ENCODE data around the gene ANKRD52.

The ANKRD52 gene

DNA sequence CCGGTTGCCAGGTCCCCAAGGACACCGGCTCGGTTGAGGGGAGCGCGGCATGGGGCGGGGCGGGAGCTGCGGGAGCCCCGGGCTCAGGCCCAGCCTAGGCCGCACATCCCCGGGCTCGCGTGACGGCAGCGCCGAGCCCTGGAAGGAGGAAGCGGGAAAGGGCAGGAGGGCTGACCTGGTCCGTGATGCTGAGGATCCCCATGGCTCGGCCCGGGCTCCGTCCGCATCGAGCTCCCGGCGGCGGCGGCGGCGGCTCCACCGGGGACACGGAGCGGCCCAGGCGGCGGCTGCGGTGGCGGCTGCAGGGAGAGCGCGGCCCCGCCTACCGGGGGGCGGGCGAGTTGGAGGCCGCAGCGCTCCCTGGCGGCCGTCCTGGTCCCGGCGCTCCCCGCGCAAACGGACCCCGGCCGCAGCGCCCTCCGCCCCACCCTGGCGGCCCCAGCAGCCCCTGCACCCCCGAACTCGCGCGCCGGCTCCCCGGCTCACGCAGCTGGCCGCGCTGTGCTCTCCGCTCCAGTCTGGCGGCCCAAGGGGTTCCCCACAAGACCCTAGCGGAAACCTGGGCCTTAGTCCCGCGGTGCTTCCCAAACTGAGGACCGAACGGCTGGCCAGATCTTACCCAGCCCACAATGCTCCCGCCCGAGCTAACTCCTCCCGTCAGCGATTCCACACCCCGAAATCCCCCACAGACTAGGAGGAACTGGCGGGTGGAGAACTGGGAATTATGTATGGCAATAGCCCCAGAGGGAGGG, at the start of gene ANKRD52:
TSS of gene ANKRD52 (minus strand) at position 317 of the 752 bp plus-strand sequence. CDS start at position 202, 115 bp downstream.
- ATAC-seq (peak; percentile 93), DNase-seq (peak; percentile 85)
- no peaks in the 10 kb centered on the region for H3K9me3 Mint-ChIP-seq
- H3K4me1 Mint-ChIP-seq, result peaks cover 21% of the 10 kb centered on the region
- no peaks in the 10 kb centered on the region for H3K27me3 Mint-ChIP-seq
- H3K4me3 Mint-ChIP-seq, result peak within 1 kb of the TSS; percentile 88
- H3K36me3 Mint-ChIP-seq (ENCODE audit: low read depth), result peaks cover 22% of the 10 kb centered on the region
- H3K27ac Mint-ChIP-seq, result peak within 1 kb of the TSS; percentile 83

DNA sequence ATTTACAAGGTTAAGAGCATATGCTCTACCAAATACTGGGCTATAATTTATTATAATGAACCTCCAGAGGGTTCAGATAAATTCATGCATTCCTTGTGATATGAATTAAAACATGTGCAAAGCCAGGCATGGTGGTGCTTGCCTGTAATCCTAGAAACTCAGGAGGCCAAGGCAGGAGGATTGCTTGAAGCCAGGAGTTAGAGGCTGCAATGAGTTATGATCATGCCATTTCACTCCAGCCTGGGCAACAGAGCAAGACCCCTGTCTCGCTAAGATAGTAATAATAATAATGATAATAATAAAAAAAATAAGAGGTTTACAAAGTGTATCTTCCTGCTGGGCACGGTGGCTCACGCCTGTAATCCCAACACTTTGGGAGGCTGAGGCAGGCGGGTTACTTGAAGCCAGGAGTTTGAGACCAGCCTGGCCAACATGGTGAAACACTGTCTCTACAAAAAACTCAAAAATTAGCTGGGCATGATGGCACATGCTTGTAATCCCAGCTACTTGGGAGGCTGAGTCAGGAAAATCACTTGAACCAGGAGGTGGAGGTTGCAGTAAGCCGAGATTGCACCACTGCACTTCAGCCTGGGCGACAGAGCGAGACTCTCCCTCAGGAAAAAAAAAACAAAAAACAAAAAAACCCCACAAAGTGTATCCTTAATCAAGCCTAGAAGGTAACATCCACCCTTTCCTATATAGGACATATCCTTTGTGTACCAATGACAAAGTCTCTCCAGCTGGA, 49.2 kb upstream of the ANKRD52 start:
- ATAC-seq (no peak), DNase-seq (no peak)
- Mint-ChIP-seq H3K36me3 (ENCODE audit: low read depth) (peaks cover 27% of the 10 kb centered on the region), H3K4me1 (peaks cover 2% of the 10 kb centered on the region), H3K9me3 (no peaks in the 10 kb centered on the region), H3K27me3 (no peaks in the 10 kb centered on the region), H3K4me3 (no peak overlapping the region), H3K27ac (no peak overlapping the region)

DNA sequence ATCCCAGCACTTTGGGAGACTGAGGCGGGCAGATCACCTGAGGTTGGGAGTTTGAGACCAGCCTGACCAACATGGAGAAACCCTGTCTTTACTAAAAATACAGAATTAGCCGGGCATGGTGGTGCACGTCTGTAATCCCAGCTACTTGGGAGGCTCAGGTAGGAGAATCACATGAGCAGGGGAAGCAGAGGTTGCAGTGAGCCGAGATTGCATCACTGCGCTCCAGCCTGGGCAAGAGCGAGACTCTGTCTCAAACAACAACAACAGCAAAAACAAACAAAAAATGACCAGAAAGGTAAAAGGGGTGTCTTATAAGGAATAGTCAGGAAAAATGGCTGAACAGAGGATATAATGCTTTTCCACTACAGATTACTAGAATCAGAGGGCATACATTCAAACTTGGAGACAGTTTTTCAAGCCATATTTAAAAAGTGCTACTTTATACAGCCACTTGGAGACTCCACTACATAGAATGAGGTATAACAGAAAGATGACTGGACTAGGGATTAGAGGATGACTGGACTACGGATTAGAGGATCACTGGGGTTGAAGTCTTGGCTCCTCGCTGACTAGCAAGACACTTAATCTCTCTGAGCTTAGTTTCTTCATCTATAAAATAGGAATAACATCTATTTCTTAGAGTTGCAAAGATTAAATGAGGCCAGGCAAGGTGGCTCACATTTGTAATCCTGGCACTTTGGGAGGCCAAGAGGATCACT, 46.8 kb upstream of the ANKRD52 start:
- no peak overlapping the region for H3K27ac Mint-ChIP-seq
- no peak for ATAC-seq
- DNase-seq, result no peak
- H3K9me3 Mint-ChIP-seq, result no peaks in the 10 kb centered on the region
- H3K4me3 Mint-ChIP-seq, result no peak overlapping the region
- H3K36me3 Mint-ChIP-seq (ENCODE audit: low read depth), result peaks cover 21% of the 10 kb centered on the region
- H3K27me3 Mint-ChIP-seq, result no peaks in the 10 kb centered on the region
- H3K4me1 Mint-ChIP-seq, result peaks cover 17% of the 10 kb centered on the region

DNA sequence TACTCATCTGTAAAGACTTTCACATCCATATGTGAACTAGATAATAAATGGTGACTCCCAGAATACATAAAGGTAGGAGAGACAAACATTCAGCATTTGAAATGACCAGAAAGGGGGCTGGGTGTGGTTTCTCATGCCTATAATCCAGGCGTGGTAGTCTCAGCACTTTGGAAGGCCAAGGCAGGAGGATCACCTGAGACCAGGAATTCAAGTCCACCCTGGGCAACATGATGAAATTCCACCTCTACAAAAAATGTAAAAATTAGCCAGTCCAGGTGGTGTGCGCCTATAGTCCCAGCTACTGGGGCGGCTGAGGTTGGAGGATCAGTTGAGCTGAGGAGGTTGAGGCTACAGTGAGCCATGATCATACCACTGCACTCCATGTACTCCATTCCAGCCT, 46.1 kb upstream of the ANKRD52 start:
- H3K4me1 Mint-ChIP-seq, result peaks cover 15% of the 10 kb centered on the region
- DNase-seq (no peak), ATAC-seq (no peak)
- no peaks in the 10 kb centered on the region for H3K9me3 Mint-ChIP-seq
- H3K27me3 Mint-ChIP-seq, result no peaks in the 10 kb centered on the region
- no peak overlapping the region for H3K4me3 Mint-ChIP-seq
- H3K36me3 Mint-ChIP-seq (ENCODE audit: low read depth), result peaks cover 21% of the 10 kb centered on the region
- H3K27ac Mint-ChIP-seq, result no peak overlapping the region

- DNase-seq (no peak), ATAC-seq (no peak)
- peaks cover 47% of the 10 kb centered on the region for H3K4me1 Mint-ChIP-seq
- H3K9me3 Mint-ChIP-seq, result no peaks in the 10 kb centered on the region
- H3K36me3 Mint-ChIP-seq (ENCODE audit: low read depth), result peaks cover 32% of the 10 kb centered on the region
- peak overlapping the region; percentile 96 for H3K4me3 Mint-ChIP-seq
- peak overlapping the region; percentile 96 for H3K27ac Mint-ChIP-seq
- H3K27me3 Mint-ChIP-seq, result no peaks in the 10 kb centered on the region
Measured at GRCh38 chr12:56300644-56301464, 42.7 kb upstream of the ANKRD52 start.

- peak within 1 kb of the TSS; percentile 96 for H3K4me3 Mint-ChIP-seq
- peaks cover 49% of the 10 kb centered on the region for H3K4me1 Mint-ChIP-seq
Measured at GRCh38 chr12:56299853-56300643, 41.9 kb upstream of the ANKRD52 start, which contains the start of gene CS. CS (minus strand) TSS chr12:56300330; CDS start chr12:56300201, 129 bp downstream.

GRCh38 chr12:56299308-56299852, 41.2 kb upstream of the ANKRD52 start:
- peaks cover 51% of the 10 kb centered on the region for H3K4me1 Mint-ChIP-seq
- DNase-seq (no peak), ATAC-seq (peak; percentile 7)
- H3K9me3 Mint-ChIP-seq, result no peaks in the 10 kb centered on the region
- peak overlapping the region; percentile 96 for H3K4me3 Mint-ChIP-seq
- peak overlapping the region; percentile 96 for H3K27ac Mint-ChIP-seq
- peaks cover 27% of the 10 kb centered on the region for H3K36me3 Mint-ChIP-seq (ENCODE audit: low read depth)
- no peaks in the 10 kb centered on the region for H3K27me3 Mint-ChIP-seq

More at GRCh38 chr12:56299853-56300643, 41.9 kb upstream of the ANKRD52 start, which contains the start of gene CS:
- Mint-ChIP-seq H3K27ac (peak within 1 kb of the TSS; percentile 96), H3K36me3 (ENCODE audit: low read depth) (peaks cover 30% of the 10 kb centered on the region), H3K27me3 (no peaks in the 10 kb centered on the region), H3K9me3 (no peaks in the 10 kb centered on the region)
- DNase-seq (peak; percentile 98), ATAC-seq (peak; percentile 97)

DNA sequence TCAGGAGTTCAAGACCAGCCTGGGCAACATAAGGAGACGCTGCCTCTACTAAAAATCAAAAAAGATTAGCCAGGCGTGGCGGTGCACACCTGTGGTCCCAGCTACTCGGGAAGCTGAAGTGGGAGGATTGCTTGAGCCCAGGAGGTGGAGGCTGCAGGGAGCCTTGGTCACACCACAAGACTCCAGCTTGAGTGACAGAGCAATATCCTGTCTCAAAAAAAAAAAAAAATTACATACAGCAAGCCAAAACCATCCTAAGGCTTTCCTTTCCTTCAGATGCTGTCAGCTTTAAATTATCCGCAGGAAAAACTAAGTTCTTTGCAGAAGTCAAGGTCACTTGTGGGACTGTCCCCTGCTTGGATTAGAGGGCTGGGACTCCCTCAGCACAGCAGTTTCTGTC, 40.6 kb upstream of the ANKRD52 start:
- H3K9me3 Mint-ChIP-seq, result no peaks in the 10 kb centered on the region
- peak overlapping the region; percentile 96 for H3K4me3 Mint-ChIP-seq
- peaks cover 53% of the 10 kb centered on the region for H3K4me1 Mint-ChIP-seq
- no peak for DNase-seq
- no peak for ATAC-seq
- peak overlapping the region; percentile 96 for H3K27ac Mint-ChIP-seq
- peaks cover 25% of the 10 kb centered on the region for H3K36me3 Mint-ChIP-seq (ENCODE audit: low read depth)
- no peaks in the 10 kb centered on the region for H3K27me3 Mint-ChIP-seq

DNA sequence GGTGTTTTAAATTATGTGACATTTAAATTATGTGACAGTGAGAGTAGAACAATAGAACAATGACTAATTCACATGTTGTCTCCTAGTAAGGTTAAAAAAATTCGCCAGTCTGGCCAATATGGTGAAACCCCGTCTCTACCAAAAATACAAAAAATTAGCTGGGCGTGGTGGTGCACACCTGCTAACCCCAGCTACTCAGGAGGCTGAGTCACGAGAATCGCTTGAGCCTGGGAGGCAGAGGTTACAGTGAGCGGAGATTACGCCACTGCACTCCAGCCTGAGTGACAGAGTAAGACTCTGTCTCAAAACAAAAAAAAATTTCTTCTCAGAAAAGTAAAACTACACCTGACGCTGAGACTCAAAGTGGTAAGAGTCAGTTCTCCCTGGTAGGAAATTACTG, 39.2 kb upstream of the ANKRD52 start:
- DNase-seq, result no peak
- Mint-ChIP-seq H3K9me3 (no peaks in the 10 kb centered on the region), H3K4me3 (peak overlapping the region; percentile 42), H3K27ac (peak overlapping the region; percentile 60), H3K4me1 (peaks cover 61% of the 10 kb centered on the region), H3K27me3 (no peaks in the 10 kb centered on the region), H3K36me3 (ENCODE audit: low read depth) (peaks cover 27% of the 10 kb centered on the region)
- no peak for ATAC-seq

- H3K36me3 Mint-ChIP-seq (ENCODE audit: low read depth), result peaks cover 27% of the 10 kb centered on the region
- no peak for ATAC-seq
Measured at GRCh38 chr12:56296295-56296694, 38.1 kb upstream of the ANKRD52 start.

GRCh38 chr12:56293795-56294194, 35.6 kb upstream of the ANKRD52 start:
- H3K27ac Mint-ChIP-seq, result no peak overlapping the region
- ATAC-seq (no peak), DNase-seq (no peak)
- peaks cover 33% of the 10 kb centered on the region for H3K36me3 Mint-ChIP-seq (ENCODE audit: low read depth)
- H3K4me3 Mint-ChIP-seq, result no peak overlapping the region
- no peaks in the 10 kb centered on the region for H3K27me3 Mint-ChIP-seq
- H3K4me1 Mint-ChIP-seq, result peaks cover 62% of the 10 kb centered on the region
- H3K9me3 Mint-ChIP-seq, result no peaks in the 10 kb centered on the region

More at GRCh38 chr12:56296295-56296694, 38.1 kb upstream of the ANKRD52 start:
- Mint-ChIP-seq H3K27me3 (no peaks in the 10 kb centered on the region), H3K4me3 (no peak overlapping the region), H3K27ac (no peak overlapping the region), H3K9me3 (no peaks in the 10 kb centered on the region), H3K4me1 (peaks cover 66% of the 10 kb centered on the region)
- no peak for DNase-seq

GRCh38 chr12:56288705-56289387, 30.7 kb upstream of the ANKRD52 start:
- no peak for DNase-seq
- no peak overlapping the region for H3K27ac Mint-ChIP-seq
- peaks cover 28% of the 10 kb centered on the region for H3K36me3 Mint-ChIP-seq (ENCODE audit: low read depth)
- ATAC-seq, result no peak
- no peak overlapping the region for H3K4me3 Mint-ChIP-seq
- peaks cover 29% of the 10 kb centered on the region for H3K4me1 Mint-ChIP-seq
- no peaks in the 10 kb centered on the region for H3K27me3 Mint-ChIP-seq
- no peaks in the 10 kb centered on the region for H3K9me3 Mint-ChIP-seq

Measured in activated naive CD8-positive, alpha-beta T cell treated with anti-CD3 and anti-CD28 coated beads, Interleukin-2, amount 50 U/mL, for 24 hours (primary cell).